Breast epithelium (tissue), 3 donors: ENCODE data around the gene RUBCN.
"Not testable (repeated sequence)": the region's sequence is repeated elsewhere in the genome, so short reads cannot be mapped to it uniquely, and the experiment has no call there.

Source experiments
- CTCF ChIP-seq, 3 donors: fragments of 450-650 bp; IDR thresholded peaks; one replicate each; pipeline ENCODE4 v1.5.1; 2016 to 2017; ENCODE audit warnings: antibody characterized with exemption in 3 of 3, mild to moderate bottlenecking in 3 of 3, moderate library complexity in 3 of 3
- POLR2A ChIP-seq: fragments of 450-650 bp; IDR thresholded peaks from one replicate; pipeline ENCODE4 v1.6.1; 2016; ENCODE audit warnings: antibody characterized with exemption, mild to moderate bottlenecking, moderate library complexity

- TF ChIP-seq CTCF (IDR thresholded peaks at IDR 0.05); POLR2A: not testable (repeated sequence)
Measured at GRCh38 chr3:197626404-197627157, 110.1 kb downstream of the RUBCN start.
